ENCODE results near the gene STK35.

DNA sequence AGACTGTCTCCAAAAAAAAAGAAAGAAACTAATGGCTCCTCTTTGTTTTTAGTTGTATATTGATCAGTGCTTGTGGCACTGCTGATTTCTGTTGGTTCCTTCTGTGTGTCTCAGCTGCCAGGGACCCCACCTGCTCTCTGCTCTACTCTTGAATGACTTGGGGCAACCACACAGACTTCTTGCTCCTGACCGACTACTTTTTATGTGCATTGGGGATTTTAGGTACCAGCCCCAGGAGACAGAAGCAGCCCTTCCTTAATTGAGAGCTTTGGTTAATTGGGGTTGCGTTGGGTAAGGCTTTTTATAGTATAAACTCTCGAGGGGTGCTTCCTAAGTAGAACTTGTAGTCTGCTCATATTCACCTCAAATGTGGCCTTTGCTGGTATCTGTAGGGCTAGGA lies 6.9 kb downstream of the STK35 start:
- TF ChIP-seq, protein P1, sequence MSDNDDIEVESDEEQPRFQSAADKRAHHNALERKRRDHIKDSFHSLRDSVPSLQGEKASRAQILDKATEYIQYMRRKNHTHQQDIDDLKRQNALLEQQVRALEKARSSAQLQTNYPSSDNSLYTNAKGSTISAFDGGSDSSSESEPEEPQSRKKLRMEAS (IDR thresholded peaks at IDR 0.05) = no peak
- TF ChIP-seq TAF1 (IDR thresholded peaks at IDR 0.05; ENCODE audit: low read depth) (no peak), FOXM1 (IDR thresholded peaks at IDR 0.05; ENCODE audit: borderline replicate concordance, low read depth) (no peak), EP300 (IDR thresholded peaks at IDR 0.05; ENCODE audit: borderline replicate concordance) (no peak), TEAD4 (IDR thresholded peaks at IDR 0.05) (no peak), ZBTB7A (IDR thresholded peaks at IDR 0.05; ENCODE audit: low read depth) (no peak), CEBPB (IDR thresholded peaks at IDR 0.05) (no peak), RAD21 (IDR thresholded peaks at IDR 0.05; ENCODE audit: low read depth) (no peak)
- TF ChIP-seq, protein P2, sequence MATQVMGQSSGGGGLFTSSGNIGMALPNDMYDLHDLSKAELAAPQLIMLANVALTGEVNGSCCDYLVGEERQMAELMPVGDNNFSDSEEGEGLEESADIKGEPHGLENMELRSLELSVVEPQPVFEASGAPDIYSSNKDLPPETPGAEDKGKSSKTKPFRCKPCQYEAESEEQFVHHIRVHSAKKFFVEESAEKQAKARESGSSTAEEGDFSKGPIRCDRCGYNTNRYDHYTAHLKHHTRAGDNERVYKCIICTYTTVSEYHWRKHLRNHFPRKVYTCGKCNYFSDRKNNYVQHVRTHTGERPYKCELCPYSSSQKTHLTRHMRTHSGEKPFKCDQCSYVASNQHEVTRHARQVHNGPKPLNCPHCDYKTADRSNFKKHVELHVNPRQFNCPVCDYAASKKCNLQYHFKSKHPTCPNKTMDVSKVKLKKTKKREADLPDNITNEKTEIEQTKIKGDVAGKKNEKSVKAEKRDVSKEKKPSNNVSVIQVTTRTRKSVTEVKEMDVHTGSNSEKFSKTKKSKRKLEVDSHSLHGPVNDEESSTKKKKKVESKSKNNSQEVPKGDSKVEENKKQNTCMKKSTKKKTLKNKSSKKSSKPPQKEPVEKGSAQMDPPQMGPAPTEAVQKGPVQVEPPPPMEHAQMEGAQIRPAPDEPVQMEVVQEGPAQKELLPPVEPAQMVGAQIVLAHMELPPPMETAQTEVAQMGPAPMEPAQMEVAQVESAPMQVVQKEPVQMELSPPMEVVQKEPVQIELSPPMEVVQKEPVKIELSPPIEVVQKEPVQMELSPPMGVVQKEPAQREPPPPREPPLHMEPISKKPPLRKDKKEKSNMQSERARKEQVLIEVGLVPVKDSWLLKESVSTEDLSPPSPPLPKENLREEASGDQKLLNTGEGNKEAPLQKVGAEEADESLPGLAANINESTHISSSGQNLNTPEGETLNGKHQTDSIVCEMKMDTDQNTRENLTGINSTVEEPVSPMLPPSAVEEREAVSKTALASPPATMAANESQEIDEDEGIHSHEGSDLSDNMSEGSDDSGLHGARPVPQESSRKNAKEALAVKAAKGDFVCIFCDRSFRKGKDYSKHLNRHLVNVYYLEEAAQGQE (IDR thresholded peaks at IDR 0.05; ENCODE audit: low read depth) = no peak

All from Ishikawa (cell line).